HG03520 (cell line): ENCODE results near the gene PCSK6.
"Not testable (repeated sequence)": the region's sequence is repeated elsewhere in the genome, so short reads cannot be mapped to it uniquely, and the experiment has no call there.

Source experiments
- ATAC-seq: cut with Tn5 transposase; IDR thresholded peaks from one replicate; pipeline ENCODE4 v1.9.1; 2021; ENCODE audit warnings: mild to moderate bottlenecking, moderate library complexity; ENCODE audit not compliant: unreplicated experiment

PCSK6 gene

GRCh38 chr15:101406526-101407195, 82.8 kb downstream of the PCSK6 start:
- ATAC-seq: no peak

- ATAC-seq: no peak
Measured at GRCh38 chr15:101406036-101406435, 83.5 kb downstream of the PCSK6 start.

GRCh38 chr15:101404245-101404644, 85.3 kb downstream of the PCSK6 start:
- ATAC-seq: no peak

GRCh38 chr15:101402883-101403282, 86.6 kb downstream of the PCSK6 start:
- ATAC-seq: not testable (repeated sequence)

- no peak for ATAC-seq
Measured at GRCh38 chr15:101401286-101401685, 88.2 kb downstream of the PCSK6 start.

GRCh38 chr15:101399431-101399830, 90.1 kb downstream of the PCSK6 start:
- ATAC-seq: no peak

GRCh38 chr15:101398247-101398646, 91.3 kb downstream of the PCSK6 start:
- no peak for ATAC-seq

- ATAC-seq: no peak
Measured at GRCh38 chr15:101397521-101398003, 91.9 kb downstream of the PCSK6 start.

- no peak for ATAC-seq
Measured at GRCh38 chr15:101396484-101397261, 92.8 kb downstream of the PCSK6 start.

- ATAC-seq: no peak
Measured at GRCh38 chr15:101394654-101395053, 94.9 kb downstream of the PCSK6 start.

GRCh38 chr15:101394056-101394630, 95.4 kb downstream of the PCSK6 start:
- ATAC-seq: no peak

- ATAC-seq: no peak
Measured at GRCh38 chr15:101393172-101393571, 96.3 kb downstream of the PCSK6 start.

- ATAC-seq: no peak
Measured at GRCh38 chr15:101391981-101392640, 97.4 kb downstream of the PCSK6 start.

GRCh38 chr15:101391431-101391830, 98.1 kb downstream of the PCSK6 start:
- no peak for ATAC-seq

- no peak for ATAC-seq
Measured at GRCh38 chr15:101390462-101390861, 99.0 kb downstream of the PCSK6 start.

- no peak for ATAC-seq
Measured at GRCh38 chr15:101390060-101390459, 99.4 kb downstream of the PCSK6 start.

GRCh38 chr15:101389362-101389761, 100.1 kb downstream of the PCSK6 start:
- ATAC-seq: no peak

- ATAC-seq: no peak
Measured at GRCh38 chr15:101388046-101388445, 101.5 kb downstream of the PCSK6 start.

GRCh38 chr15:101387574-101387973, 101.9 kb downstream of the PCSK6 start:
- no peak for ATAC-seq

GRCh38 chr15:101386967-101387366, 102.5 kb downstream of the PCSK6 start:
- no peak for ATAC-seq

GRCh38 chr15:101386006-101386405, 103.5 kb downstream of the PCSK6 start:
- no peak for ATAC-seq
